HG03457 (cell line): ENCODE measurements around the gene BPTF.
"Not testable (repeated sequence)": the region's sequence is repeated elsewhere in the genome, so short reads cannot be mapped to it uniquely, and the experiment has no call there.

Experiments used
- ATAC-seq: cut with Tn5 transposase; IDR thresholded peaks from one replicate; pipeline ENCODE4 v1.9.1; 2021; ENCODE audit warnings: moderate number of reproducible peaks; ENCODE audit not compliant: unreplicated experiment

Gene BPTF

DNA sequence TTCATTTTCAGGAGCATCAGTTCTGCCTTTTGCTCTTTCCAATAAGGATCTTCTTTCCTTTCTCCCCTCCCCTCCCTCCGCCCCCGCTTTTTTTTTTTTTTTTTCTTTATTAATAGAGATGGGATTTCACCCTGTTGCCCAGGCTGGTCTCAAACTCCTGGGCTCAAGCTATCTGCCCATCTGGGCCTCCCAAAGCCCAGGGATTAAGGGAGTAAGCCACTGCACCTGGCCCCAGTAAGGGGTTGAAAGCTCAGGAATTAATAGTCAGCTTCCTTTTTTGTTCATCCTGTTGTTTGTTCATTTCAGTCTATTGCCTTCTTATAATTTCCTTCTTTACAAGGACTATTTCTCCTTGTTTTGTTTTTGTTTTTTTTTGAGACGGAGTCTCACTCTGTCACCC, 178.9 kb downstream of the BPTF start:
- no peak for ATAC-seq

DNA sequence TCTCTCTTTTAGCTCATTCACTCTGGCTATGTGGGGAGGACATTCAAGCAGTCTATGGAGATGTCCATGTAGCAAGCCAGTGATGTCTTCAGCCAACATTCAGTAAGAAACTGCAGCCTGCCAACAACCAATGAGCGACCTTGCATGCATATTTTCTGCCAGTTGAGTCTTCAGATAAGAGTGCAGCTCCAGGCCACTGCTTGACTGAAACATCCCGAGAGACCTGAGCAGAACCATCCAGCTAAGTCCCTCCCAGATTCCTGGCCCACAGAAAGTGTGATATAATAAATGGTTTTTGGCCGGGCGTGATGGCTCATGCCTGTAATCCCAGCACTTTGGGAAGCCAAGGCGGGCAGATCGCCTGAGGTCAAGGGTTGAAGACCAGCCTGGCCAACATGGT, 181.5 kb downstream of the BPTF start:
- no peak for ATAC-seq

DNA sequence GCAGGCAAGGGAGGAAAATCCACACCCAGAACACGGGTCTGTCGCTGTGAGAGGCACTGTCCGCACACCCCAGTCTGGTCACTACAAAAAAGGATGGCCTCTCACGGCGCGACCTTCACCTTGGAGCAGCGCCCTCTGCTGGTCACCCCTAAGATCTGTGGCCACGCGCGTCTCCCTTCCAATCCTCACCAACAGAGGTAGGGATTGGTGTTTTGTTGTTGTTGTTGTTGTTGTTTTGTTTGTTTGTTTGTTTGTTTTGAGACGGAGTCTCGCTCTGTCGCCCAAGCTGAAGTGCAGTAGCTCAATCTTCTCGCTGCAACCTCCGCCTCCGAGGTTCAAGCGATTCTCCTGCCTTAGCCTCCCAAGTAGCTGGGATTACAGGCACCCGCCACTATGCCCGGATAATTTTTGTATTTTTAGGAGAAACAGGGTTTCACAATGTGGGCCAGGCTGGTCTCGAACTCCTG, 185.9 kb downstream of the BPTF start:
- no peak for ATAC-seq

DNA sequence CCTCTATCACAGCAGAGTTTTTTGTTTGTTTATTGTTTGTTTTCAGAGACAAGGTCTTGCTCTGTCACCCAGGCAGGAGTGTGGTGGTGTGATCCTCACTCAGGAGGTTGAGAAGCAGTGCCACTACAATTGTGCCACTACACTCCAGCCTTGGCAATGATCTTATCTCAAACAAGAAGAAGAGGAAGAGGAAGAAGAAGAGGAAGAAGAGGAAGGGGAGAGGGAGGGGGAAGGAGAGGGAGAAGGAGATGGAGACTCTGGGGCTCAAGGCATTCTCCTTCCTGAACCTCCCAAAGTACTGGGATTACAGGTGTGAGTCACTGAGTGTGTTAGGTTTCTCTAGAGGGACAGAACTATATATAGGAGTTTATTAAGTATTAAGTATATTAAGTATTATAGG, 188.1 kb downstream of the BPTF start:
- ATAC-seq = no peak

DNA sequence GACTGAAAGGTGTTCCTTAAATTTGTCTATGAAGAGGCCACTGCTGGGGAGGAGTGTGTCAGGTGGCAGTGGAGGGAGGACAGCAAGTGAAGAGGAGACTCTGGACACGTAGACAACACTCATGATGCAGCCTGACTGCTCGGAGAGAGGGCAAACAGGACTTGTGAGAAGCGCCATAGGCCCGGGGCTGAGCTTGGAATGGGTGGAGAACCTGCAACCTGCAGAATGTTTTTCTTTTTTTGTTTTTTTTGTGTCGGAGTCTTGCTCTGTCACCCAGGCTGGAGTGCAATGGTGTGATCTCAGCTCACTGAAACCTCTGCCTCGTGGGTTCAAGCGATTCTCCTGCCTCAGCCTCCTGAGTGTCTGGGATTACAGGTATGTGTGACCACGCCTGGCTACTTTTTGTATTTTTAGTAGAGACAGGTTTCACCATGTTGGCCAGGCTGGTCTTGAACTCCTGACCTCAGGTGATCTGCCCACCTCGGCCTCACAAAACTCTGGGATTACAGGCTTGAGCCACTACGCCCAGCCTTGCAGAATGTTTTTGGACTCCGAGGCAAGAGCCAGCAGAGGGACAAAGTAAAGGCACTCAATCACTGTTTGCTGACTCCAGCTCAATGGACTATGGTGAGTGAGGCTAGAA, 189.9 kb downstream of the BPTF start:
- ATAC-seq = no peak

DNA sequence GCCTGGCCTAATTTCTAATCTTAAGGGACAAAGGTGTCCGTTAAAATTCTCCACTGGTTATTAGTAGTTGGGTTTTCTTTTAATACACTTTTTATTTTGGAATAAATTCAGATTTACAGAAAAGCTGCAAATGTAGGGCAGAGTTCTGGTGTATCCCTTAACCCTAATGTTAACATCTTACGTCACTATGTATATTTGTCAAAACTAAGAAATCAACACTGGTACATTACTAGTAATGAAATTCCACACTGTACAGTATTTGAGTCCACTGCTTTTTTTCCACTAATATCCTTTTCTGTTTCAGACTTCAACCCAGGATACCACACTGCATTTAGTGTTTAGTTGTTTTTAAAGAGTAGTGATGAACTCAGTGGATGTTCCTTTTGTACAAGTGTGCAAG, 191.5 kb downstream of the BPTF start:
- no peak for ATAC-seq

DNA sequence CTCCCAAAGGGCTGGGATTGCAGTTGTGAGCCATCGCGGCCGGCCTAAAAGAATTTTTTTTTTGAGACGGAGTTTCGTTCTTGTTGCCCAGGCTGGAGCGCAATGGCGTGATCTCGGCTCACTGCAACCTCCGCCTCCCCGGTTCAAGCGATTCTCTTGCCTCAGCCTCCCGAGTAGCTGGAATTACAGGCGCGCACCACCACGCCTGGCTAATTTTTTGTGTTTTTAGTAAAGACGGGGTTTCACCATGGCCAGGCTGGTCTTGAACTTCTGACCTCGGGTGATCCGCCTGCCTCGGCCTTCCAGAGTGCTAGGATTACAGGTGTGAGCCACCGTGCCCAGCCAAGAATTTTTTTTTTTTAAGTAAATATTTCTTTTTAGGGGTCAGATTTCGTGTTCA, 193.2 kb downstream of the BPTF start:
- ATAC-seq = not testable (repeated sequence)

DNA sequence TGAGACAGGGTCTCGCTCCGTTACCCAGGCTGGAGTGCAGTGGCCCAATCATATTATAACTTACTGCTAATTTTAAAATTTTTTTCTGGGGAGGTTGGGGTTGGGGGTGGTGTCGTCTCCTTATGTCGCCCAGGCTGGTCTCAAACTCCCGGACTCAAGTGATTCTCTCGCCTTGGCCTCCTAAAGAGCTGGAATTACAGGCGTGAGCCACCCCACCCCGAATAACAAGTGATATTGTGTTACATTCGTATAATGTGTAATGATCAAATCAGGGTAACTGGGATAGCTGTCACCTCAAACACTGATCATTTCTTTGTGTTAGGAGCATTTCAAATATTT, 194.0 kb downstream of the BPTF start:
- no peak for ATAC-seq

DNA sequence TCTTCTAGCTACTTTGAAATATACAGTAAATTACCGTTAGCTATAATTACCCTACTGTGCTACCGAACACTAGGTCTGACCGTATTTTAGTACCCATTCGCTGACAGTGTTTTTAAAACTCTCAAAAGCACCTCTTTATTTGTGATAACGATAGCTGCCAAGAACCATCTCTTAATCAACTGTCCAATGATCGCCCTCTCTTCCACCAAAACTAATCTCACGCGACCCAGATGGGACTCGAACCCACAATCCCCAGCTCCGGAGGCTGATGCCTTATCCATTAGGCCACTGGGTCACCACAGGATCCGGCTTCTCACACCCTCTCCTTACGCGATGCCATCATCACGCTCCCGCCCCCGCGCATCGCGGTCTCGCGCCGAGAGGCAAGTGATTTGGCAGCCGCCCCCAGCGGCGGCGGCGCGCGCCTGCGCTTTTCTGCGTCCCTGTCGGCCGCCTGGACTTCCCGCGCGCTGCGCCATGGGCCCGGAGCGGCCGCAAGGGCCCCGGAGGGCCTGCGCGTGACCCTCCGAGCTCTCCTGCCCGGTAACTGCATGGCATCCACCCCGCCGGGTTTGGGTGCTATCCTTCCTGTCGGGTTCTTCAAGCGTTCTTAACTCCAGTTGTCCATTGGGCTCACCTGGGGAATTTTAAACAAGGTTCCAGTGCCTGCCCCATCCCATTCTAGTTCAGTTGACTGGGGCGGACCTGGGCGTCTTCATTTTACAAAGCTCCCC, 194.5 kb downstream of the BPTF start:
- ATAC-seq = peak; percentile 91

DNA sequence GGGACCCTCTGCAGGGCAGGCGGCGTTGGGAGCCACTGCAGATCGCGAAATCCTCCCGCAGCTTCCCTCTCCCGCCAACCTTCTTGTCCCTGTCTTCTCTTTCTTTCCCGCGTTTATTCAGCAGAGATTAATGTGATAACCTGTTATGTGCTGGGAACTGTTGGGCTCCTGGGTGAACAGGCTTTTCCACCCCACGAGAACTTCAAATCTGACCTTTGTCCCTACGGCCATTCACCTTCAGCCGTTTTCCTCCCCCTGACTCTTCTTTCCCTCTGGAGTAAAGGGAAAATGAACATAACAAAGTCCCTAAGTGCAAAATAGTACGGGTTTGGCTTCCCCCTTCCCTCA, 195.1 kb downstream of the BPTF start:
- ATAC-seq = no peak

DNA sequence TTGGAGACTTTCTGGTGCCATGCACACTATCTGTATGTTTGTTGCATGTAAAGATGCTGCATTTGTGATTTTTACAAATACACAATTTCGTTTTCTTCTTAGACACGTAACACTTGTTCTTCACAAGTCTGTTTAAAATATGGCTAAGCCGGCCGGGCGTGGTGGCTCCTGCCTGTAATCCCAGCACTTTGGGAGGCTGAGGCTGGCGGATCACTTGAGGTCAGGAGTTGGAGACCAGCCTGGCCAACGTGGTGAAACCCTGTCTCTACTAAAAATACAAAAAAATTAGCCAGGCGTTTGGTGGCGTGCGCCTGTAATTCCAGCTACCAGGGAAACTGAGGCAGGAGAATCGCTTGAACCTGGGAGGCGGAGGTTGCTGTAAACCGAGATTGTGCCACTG, 195.5 kb downstream of the BPTF start:
- not testable (repeated sequence) for ATAC-seq

DNA sequence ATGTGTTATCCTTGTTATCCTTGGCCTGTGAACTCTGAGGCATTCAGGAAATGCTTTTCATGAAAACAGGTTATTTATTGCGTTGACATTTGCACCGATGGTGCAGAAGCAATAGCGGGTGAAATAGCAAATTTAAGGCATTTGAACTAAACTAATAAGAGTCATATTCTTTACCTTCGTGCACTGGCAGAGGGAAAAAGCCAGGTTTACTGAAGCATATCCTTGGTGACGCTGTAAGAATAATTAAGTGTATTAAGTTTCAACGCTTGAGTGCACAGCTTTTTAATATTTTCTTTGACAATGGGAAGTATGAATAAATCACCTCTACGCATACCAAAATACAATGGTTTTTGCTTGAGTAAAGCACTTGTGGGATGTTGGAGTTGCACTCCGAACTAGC, 196.7 kb downstream of the BPTF start:
- ATAC-seq = no peak

DNA sequence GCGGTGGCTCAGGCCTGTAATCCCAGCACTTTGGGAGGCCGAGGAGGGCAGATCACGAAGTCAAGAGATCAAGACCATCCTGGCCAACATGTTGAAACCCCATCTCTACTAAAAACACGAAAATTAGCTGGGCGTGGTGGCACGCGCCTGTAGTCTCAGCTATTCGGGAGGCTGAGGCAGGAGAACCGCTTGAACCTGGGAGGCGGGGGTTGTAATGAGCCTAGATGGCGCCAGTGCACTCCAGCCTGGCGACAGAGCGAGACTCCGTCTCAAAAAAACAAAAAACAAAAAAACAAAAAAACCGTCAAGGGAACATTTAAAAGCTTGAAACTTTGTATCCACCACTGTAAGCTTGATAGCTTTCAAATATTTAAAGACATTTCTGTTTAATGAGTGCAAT, 197.2 kb downstream of the BPTF start:
- ATAC-seq = not testable (repeated sequence)

DNA sequence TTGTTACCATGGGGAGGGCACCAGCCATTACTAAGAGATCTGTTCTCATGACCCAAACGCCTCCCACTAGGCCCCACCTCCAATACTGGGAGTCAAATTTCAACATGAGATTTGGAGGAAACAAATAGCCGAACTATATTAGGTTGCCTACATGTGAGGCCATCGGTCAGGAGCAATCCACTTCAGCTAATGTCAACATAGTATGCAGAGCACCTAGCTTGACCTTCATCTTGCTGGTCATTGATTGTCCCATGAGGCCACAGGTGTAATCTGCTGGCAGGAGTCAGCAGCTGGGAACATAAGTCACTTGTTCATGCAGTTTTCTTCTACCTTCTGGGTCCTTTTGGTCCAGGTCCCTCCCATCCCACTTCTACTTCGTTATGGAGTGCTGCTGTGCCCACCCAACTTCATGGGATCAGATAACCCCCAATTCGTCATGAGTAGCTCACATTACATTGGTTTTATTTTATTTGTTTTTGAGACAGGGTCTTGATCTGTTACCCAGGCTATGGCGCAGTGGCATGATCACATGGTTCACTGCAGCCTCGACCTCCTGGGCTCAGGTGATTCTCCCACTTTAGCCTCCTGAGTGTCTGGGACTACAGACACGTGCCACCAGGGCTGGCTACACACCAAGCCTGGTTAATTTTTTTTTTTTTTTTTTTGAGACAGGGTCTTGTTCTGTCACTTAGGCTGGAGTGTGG, 204.4 kb downstream of the BPTF start:
- no peak for ATAC-seq
